ENCODE results near the gene PRAMEF1.

DNA sequence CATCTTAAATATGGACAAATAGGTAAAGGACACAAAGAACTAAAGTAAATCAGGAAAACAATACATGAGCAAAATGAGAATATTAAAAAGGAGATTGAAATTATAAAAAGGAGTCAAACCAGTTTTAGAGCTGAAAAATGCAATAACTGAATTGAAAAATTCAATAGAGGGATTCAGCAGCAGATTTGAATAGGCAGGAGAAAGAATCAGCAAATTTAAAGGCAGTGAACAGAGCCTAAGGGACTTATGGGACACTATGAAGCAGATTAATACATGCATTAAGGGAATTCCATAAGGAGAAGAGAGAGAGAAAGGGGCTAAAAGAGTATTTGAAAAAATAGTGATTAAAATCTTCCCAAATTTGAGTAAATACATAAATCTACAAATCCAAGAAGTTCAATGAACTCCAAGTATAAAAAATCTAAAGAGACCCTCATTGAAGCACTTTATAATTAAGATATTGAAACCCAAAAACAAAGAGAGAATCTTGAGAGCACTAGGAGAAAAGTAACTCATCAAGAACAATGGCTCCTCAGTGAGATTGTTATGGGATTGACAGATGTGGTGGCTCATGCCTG, 42.3 kb upstream of the PRAMEF1 start:
- no peak for TF ChIP-seq SPI1 (IDR thresholded peaks at IDR 0.05; ENCODE audit: borderline replicate concordance, low read depth)
- no peak for TF ChIP-seq GABPA (IDR thresholded peaks at IDR 0.05; ENCODE audit: low read depth)

All from HL-60 (cell line).